ENCODE measurements around the gene IZUMO3.
"Not testable (repeated sequence)": the region's sequence is repeated elsewhere in the genome, so short reads cannot be mapped to it uniquely, and the experiment has no call there.

The IZUMO3 gene

GRCh38 chr9:24545847-24546522, at the start of gene IZUMO3:
Gene IZUMO3 (minus strand): TSS chr9:24545897. CDS start chr9:24545649, 248 bp downstream.
- H3K9me3 Mint-ChIP-seq: peaks cover 43% of the 10 kb centered on the region
- intact Hi-C loops (cut with micrococcal nuclease): no loop called here
- H3K36me3 Mint-ChIP-seq (ENCODE audit: low read depth): no peaks in the 10 kb centered on the region
- H3K4me1 Mint-ChIP-seq (ENCODE audit: low read depth): no peaks in the 10 kb centered on the region
- H3K27me3 Mint-ChIP-seq: no peaks in the 10 kb centered on the region
- no peak within 1 kb of the TSS for H3K27ac Mint-ChIP-seq
- H3K4me3 Mint-ChIP-seq: no peak within 1 kb of the TSS

GRCh38 chr9:24594234-24594850, 48.6 kb upstream of the IZUMO3 start:
- Mint-ChIP-seq H3K9me3 (peaks cover 17% of the 10 kb centered on the region), H3K4me1 (ENCODE audit: low read depth) (no peaks in the 10 kb centered on the region), H3K27ac (no peak overlapping the region), H3K4me3 (no peak overlapping the region), H3K27me3 (no peaks in the 10 kb centered on the region), H3K36me3 (ENCODE audit: low read depth) (no peaks in the 10 kb centered on the region)
- intact Hi-C loops (cut with micrococcal nuclease): loop anchor here (10.0 kb wide), 1 partner anchor 60 kb away; no protein-coding TSS in a partner anchor

GRCh38 chr9:24590432-24590831, 44.7 kb upstream of the IZUMO3 start:
- no peaks in the 10 kb centered on the region for H3K27me3 Mint-ChIP-seq
- H3K4me3 Mint-ChIP-seq: no peak overlapping the region
- no peak overlapping the region for H3K27ac Mint-ChIP-seq
- H3K4me1 Mint-ChIP-seq (ENCODE audit: low read depth): no peaks in the 10 kb centered on the region
- H3K36me3 Mint-ChIP-seq (ENCODE audit: low read depth): no peaks in the 10 kb centered on the region
- peaks cover 4% of the 10 kb centered on the region for H3K9me3 Mint-ChIP-seq
- intact Hi-C loops (cut with micrococcal nuclease): loop anchor here (10.0 kb wide), 1 partner anchor 64 kb away; no protein-coding TSS in a partner anchor

DNA sequence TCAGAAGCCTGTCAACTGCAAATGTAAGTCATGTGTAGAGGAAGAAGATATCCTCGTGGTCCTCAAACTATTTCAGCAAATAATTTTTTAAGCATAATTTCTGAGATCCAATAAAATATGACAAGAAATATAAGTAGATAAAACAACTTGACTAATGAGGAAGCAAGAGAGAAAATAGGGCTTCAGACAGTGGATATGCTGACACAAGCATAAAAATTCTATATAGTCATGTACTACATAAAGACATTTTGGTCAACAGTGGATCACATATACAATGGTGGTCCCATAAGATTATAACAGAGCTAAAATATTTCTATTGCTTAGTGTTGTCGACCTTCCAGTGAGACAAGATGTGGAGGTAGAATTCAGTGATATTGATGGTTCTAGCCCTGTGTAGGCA, 42.2 kb upstream of the IZUMO3 start:
- Mint-ChIP-seq H3K4me3 (no peak overlapping the region), H3K27me3 (no peaks in the 10 kb centered on the region), H3K36me3 (ENCODE audit: low read depth) (no peaks in the 10 kb centered on the region), H3K4me1 (ENCODE audit: low read depth) (no peaks in the 10 kb centered on the region), H3K9me3 (peaks cover 10% of the 10 kb centered on the region), H3K27ac (no peak overlapping the region)
- intact Hi-C loops (cut with micrococcal nuclease): no loop called here

GRCh38 chr9:24582146-24583126, 36.7 kb upstream of the IZUMO3 start:
- Mint-ChIP-seq H3K27me3 (no peaks in the 10 kb centered on the region), H3K9me3 (peaks cover 28% of the 10 kb centered on the region), H3K4me1 (ENCODE audit: low read depth) (no peaks in the 10 kb centered on the region), H3K4me3 (no peak overlapping the region), H3K36me3 (ENCODE audit: low read depth) (no peaks in the 10 kb centered on the region), H3K27ac (no peak overlapping the region)
- intact Hi-C loops (cut with micrococcal nuclease): no loop called here

GRCh38 chr9:24580005-24580404, 34.3 kb upstream of the IZUMO3 start:
- H3K27ac Mint-ChIP-seq; intact Hi-C loops (cut with micrococcal nuclease); H3K4me1 Mint-ChIP-seq (ENCODE audit: low read depth); H3K27me3 Mint-ChIP-seq; H3K4me3 Mint-ChIP-seq; H3K36me3 Mint-ChIP-seq (ENCODE audit: low read depth): not testable (repeated sequence)
- peaks cover 22% of the 10 kb centered on the region for H3K9me3 Mint-ChIP-seq

DNA sequence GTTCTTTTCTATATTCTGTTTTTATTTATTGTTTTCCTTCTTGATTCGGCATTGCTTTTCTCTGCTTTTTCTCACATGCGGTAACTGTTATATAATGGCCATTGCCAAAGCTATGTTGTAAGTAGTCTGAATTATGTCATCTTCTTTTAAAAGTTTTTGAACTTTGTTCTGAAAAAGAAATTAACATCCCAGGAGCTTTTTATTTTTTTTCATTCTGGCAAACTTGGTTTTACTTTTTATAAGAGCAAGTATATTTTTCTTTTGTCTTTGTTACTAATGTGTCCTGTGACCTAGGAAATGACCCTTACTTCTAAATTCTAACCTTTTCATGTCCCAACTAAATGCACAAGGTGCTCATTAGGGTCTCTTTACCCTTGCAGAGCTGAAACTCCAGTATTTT, 26.7 kb upstream of the IZUMO3 start:
- intact Hi-C loops (cut with micrococcal nuclease): no loop called here

DNA sequence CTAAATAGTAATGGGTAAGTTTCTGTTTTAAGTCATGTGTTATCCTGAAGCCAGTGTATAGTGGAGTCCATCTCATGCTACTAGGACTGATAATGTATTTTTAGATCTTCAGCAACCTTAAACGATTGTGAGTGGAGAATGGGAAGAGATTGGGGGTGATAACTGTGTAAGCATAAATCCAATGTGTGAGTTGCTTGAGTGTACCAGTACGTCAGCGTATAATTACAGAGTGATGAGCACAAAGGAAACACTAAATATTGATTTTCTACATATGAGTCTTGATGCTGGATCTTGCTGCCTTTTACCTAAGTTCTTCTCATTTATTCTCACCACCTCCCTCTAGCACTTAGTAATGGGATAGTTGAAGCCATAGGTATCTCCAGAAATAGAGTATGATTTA, 16.3 kb upstream of the IZUMO3 start:
- Mint-ChIP-seq H3K27me3 (no peaks in the 10 kb centered on the region), H3K27ac (no peak overlapping the region), H3K4me3 (no peak overlapping the region), H3K4me1 (ENCODE audit: low read depth) (no peaks in the 10 kb centered on the region), H3K9me3 (peaks cover 22% of the 10 kb centered on the region), H3K36me3 (ENCODE audit: low read depth) (no peaks in the 10 kb centered on the region)
- intact Hi-C loops (cut with micrococcal nuclease): no loop called here

More for the DNA sequence above, 26.7 kb upstream of the IZUMO3 start:
- Mint-ChIP-seq H3K9me3 (no peaks in the 10 kb centered on the region), H3K4me3 (no peak overlapping the region), H3K4me1 (ENCODE audit: low read depth) (no peaks in the 10 kb centered on the region), H3K36me3 (ENCODE audit: low read depth) (no peaks in the 10 kb centered on the region), H3K27me3 (no peaks in the 10 kb centered on the region), H3K27ac (no peak overlapping the region)

DNA sequence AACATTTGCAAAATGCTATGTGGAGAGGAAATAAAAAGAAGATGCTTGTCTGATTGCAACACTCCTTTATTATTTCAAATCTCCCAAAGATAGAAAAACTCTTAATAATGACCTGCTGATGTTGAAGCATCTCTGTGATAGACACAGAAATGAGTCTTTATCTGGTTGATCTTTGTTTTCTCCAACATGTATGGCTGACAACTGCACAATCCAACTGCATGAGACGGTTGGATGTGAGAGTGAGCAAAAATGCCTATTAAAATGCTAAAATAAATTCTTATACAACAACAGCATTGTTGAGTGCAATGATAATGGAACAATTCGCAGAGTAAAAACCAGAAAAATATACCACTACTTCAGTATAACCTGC, 7.5 kb upstream of the IZUMO3 start:
- no peak overlapping the region for H3K4me3 Mint-ChIP-seq
- H3K4me1 Mint-ChIP-seq (ENCODE audit: low read depth): no peaks in the 10 kb centered on the region
- intact Hi-C loops (cut with micrococcal nuclease): no loop called here
- H3K9me3 Mint-ChIP-seq: peaks cover 9% of the 10 kb centered on the region
- H3K27ac Mint-ChIP-seq: no peak overlapping the region
- H3K27me3 Mint-ChIP-seq: no peaks in the 10 kb centered on the region
- H3K36me3 Mint-ChIP-seq (ENCODE audit: low read depth): no peaks in the 10 kb centered on the region

GRCh38 chr9:24552526-24553182, 7.0 kb upstream of the IZUMO3 start:
- intact Hi-C loops (cut with micrococcal nuclease): no loop called here
- no peaks in the 10 kb centered on the region for H3K36me3 Mint-ChIP-seq (ENCODE audit: low read depth)

GRCh38 chr9:24545285-24545684, 412 bp downstream of the IZUMO3 start:
- Mint-ChIP-seq H3K27ac (no peak overlapping the region), H3K4me1 (ENCODE audit: low read depth) (no peaks in the 10 kb centered on the region), H3K9me3 (peaks cover 43% of the 10 kb centered on the region), H3K36me3 (ENCODE audit: low read depth) (no peaks in the 10 kb centered on the region), H3K4me3 (no peak overlapping the region), H3K27me3 (no peaks in the 10 kb centered on the region)
- intact Hi-C loops (cut with micrococcal nuclease): no loop called here

More at GRCh38 chr9:24552526-24553182, 7.0 kb upstream of the IZUMO3 start:
- H3K9me3 Mint-ChIP-seq: peaks cover 9% of the 10 kb centered on the region
- H3K4me3 Mint-ChIP-seq: no peak overlapping the region
- no peak overlapping the region for H3K27ac Mint-ChIP-seq
- H3K4me1 Mint-ChIP-seq (ENCODE audit: low read depth): no peaks in the 10 kb centered on the region
- no peaks in the 10 kb centered on the region for H3K27me3 Mint-ChIP-seq

GRCh38 chr9:24518545-24518944, 27.2 kb downstream of the IZUMO3 start:
- H3K4me1 Mint-ChIP-seq (ENCODE audit: low read depth): no peaks in the 10 kb centered on the region

DNA sequence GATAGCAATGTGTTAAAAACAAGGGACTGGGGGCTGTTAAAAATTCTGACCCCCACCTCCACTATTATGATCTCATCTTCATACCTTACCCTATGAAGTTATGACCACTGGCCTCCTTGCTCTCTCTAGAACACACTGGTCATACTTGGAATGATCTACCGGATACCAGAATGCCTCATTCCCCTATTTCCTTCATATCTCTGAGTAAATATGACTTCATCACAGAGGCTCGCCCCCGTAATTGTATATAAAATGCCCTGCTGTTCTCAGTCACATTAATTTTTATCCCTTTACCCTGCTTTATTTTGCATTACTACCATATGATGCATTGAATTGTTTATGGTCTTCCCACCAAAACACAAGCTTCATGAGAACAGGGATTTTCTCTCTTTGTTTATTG, 29.2 kb downstream of the IZUMO3 start:
- Mint-ChIP-seq H3K4me3 (no peak overlapping the region), H3K27ac (no peak overlapping the region), H3K36me3 (ENCODE audit: low read depth) (no peaks in the 10 kb centered on the region), H3K9me3 (peaks cover 9% of the 10 kb centered on the region), H3K4me1 (ENCODE audit: low read depth) (no peaks in the 10 kb centered on the region), H3K27me3 (no peaks in the 10 kb centered on the region)
- intact Hi-C loops (cut with micrococcal nuclease): no loop called here

More at GRCh38 chr9:24518545-24518944, 27.2 kb downstream of the IZUMO3 start:
- H3K9me3 Mint-ChIP-seq: no peaks in the 10 kb centered on the region
- H3K27me3 Mint-ChIP-seq: no peaks in the 10 kb centered on the region
- no peak overlapping the region for H3K27ac Mint-ChIP-seq
- H3K36me3 Mint-ChIP-seq (ENCODE audit: low read depth): no peaks in the 10 kb centered on the region
- no peak overlapping the region for H3K4me3 Mint-ChIP-seq
- intact Hi-C loops (cut with micrococcal nuclease): no loop called here
